Activated naive CD8-positive, alpha-beta T cell treated with anti-CD3 and anti-CD28 coated beads, Interleukin-2, amount 50 U/mL, for 16 hours (primary cell): ENCODE measurements around the gene HOXA5.

Experiments
- DNase-seq: peaks from one replicate; pipeline ENCODE4 v3.0.0-alpha.2; 2020; ENCODE audit warnings: low read depth, low spot score

The HOXA5 gene

DNA sequence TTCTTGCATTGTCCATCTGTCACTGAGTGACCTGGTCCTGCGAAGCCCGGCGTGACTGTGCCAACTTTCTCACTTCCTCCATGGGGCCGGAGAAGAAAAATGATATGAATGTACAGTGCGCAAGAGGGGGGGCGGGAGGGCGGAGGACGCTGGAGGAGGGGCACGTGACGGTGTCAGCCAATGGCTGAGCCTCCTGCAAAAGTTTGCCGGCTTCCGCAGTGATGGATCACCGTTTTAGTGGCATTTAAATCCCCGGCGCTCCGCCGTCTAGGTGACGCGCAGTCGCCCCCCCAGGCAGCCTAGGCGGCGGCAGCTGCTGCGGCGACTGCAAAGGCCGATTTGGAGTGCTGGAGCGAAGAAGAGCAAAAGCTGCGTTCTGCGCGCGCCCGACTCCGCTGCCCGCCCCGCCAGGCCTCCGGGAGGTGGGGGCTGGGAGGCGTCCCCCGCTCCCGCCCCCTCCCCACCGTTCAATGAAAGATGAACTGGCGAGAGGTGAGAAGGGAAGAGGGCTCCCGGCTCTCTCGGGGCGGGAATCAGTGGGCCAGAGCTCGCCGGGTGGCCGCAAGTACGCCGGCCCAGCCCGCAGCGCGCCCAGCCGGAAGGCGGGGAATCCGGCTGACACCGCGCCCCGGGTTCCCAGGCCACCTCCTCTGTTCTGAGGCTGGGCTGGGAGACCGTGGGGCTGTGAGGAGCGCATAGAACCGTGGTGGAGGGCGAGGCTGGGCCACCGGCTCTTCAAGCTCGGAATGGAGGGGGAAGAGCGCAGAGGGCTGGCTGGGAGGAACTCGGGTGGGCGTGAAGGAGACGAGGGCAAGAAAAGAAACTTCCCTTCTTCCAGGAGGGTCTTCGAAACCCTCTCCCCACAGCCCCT is 47.3 kb downstream of the HOXA5 start, which contains the start of gene HOXA1:
TSS of gene HOXA1 (minus strand) at position 104 of the 871 bp plus-strand sequence. CDS start at position 16, 88 bp downstream.
- peak; percentile 32 for DNase-seq

DNA sequence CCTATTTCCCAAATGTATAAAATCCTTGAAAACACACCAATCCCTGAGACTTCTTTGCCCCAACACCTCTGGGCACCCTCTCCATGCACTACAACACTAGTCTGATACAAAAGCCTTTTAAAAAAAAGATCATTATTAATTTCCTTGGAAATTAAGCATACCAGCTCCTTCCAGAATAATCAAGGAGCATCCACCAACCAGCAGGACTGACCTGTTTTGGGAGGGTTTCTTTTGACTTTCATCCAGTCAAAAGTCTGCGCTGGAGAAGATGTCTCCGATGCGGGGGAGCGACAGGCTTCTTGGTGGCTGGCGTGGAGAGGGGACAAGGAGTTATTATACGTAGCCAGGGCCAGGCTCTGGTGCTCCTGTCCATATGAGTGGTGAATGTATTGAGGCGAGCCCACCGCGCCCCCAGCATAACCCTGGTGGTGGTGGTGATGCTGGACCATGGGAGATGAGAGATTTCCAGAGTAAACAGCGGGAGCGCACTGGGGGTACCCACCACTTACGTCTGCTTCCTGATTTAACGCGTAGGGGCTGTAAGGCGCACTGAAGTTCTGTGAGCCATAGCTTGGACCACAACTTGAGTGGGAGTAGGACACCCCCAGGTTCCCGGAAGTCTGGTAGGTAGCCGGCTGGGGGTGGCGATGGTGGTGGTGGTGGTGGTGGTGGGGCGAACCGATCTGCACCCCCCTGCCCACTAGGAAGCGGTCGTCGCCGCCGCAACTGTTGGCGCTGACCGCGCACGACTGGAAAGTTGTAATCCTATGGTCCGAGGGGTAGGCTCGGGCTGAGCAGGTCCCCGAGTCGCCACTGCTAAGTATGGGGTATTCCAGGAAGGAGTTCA is 48.2 kb downstream of the HOXA5 start:
- DNase-seq = no peak

DNA sequence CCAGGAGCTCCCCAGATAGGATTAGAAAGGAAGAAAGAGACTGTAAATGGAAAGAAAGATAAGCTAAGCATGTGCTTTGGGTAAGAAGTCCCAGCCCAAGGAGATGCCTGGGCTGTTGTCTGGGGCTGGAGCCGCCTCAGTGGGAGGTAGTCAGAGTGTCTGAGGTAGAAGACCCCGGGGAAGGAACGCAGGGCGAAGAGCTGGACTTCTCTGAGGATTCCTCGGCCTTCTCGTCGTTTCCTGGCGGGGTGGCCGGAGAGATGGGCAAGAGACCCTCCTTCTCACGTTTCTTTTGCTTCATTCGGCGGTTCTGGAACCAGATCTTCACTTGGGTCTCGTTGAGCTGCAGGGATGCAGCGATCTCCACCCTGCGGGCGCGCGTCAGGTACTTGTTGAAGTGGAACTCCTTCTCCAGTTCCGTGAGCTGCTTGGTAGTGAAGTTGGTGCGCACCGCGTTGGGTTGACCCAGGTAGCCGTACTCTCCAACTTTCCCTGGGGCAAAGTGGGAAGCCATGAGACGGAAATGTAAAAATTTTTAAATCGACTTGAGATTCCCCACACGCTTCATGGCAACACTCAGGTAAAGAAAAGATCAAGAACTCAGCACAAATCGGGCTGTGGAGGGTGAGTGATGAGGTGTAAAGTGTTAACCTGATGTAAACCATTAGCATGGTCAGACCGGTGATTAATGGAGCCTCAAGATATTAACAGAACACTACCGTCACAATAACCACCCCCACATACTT is 49.0 kb downstream of the HOXA5 start:
- DNase-seq = no peak

DNA sequence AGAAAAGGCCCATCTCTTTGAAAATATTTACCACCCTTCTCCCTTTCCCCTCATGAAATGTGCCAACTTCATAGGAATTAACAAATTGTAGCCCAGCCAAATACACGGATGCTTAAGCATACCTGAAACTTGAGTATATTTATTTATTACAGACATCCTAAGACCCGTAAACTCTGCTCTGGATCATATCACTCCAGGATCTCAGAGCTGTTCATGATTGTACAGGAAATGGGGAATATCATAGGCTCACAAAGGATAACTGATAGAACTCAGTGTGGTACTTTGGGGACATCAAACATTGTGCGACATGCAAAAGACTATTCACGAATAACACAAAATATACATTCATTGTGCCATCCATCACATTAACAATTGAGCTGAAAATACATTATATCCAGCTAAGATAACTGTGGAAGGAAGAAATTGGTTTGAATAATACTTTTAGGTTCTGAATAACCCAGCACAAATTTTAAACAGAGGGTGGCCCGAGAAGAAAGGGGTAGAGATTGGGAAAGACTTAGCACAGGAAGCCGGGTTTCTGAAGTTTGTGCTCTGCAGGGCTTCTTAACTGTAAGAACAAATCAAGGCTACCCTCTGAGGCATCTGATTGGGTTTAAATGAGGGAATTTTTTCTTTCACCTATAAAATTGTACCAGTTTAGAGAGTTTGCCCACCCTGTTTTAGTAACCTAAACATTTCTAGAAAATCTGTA is 50.1 kb downstream of the HOXA5 start:
- no peak for DNase-seq

DNA sequence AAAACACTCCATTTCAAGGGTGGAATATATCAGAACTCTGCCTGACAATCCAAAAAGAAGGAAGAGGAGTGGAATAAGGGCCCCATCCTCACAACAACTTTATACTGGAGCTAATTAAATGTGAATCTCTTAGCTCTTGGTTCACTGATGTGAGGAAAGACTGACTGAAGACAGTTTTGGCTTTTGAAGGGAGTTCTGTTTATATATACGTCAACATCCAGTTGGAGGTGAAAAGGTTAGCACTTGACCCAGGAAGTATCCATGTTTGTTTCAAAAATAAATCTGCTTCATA is 50.7 kb downstream of the HOXA5 start:
- DNase-seq = no peak

DNA sequence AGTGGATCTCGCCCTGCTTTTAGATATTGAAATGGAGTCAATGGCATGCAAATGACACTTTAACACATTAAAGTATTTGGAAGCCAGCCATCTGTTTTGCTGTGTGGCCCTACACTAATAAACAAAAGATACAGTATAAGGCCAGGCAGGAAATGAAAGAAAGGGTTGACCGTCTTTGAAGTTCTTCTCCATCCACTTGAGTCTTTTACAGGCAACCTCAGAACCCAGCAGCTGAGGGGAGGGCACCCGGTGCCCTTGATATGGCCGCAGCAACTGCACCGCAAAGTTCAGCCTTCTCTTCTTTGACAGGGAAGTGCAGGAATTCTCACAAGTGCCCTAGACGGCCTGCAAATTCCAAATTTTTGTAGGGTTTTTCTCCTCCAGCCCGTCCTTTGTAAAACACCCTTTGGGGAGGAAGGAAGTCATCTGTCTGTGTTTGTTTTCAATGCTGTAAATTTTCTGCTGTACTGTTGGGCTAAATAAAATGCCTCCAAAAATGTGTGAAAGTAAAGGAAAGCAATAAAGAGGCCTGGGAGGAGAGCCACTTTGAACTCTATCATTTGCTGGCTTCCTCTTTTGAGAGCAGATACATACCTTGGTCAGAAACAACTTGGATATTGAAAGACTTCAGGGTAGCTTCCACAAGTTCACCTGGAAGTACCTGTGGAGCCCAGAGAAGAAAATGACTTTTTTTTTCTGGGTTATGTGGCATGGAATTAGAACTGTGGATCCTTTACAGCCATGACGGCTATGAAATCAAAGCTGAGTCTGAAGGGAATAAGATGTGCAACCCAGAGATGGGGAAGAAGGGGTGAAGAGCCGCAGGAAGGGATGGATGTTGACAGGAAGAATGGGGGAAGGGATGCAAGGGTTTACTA is 51.3 kb downstream of the HOXA5 start:
- no peak for DNase-seq

DNA sequence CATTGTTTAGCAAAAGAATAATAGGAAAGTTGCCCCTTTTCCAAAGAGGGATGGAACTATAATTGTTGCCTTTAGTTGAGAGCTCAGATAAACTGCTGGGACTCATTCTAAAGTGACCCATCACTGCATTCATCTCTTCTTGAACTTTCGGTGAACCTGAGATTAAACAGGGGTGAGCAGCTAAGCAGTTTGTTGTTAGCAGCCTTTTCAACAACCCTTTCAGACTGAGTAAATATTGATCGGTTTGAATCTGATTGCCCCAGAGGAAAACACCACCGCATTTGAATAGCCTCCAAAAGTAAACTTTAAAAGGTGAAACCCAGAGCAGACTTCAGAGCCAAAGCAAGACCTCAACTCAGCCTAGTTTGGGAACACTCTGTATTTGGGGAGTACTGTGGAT is 52.4 kb downstream of the HOXA5 start:
- no peak for DNase-seq
